ENCODE measurements around the gene SPOCK3. TPM values are rescaled to one million over a fixed set of nuclear protein-coding genes. Genes with fewer than 3 reads are reported as not detected.
"Not testable (repeated sequence)": the region's sequence is repeated elsewhere in the genome, so short reads cannot be mapped to it uniquely, and the experiment has no call there.

The SPOCK3 gene
- total RNA-seq, 4 donors from 2014 or later, result 0.16 to 0.58 (median 0.36) TPM; not detected in 1

DNA sequence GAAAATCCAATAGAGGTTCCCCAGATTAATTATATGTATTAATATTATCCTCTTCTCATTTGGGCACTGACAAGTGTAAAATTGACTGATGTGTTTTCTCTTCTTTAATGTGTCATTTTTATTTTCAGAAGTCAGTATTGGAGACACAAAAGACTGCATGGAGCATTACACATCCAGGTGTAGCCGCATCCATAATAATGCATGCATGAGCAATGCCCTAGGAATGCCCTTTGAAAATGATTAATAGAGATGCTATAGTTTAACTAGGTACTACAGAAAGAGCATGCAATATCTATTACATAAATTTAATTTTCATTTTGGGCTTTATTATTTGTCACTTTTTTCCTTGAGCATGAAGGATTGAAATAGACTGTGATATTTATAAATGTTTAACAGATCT lies 509.9 kb downstream of the SPOCK3 start:
- intact Hi-C loops (cut with DNase I; ENCODE audit: low total_unique reads) (no loop called here), in situ Hi-C loops (cut with MboI; ENCODE audit: low sequenced_read_pairs in 4 of 4) (no loop called here)
- no peaks in the 10 kb centered on the region for H3K27me3 ChIP-seq
- H3K36me3 ChIP-seq, result no peaks in the 10 kb centered on the region
- DNase-seq (no peak), ATAC-seq (no peak)
- TF ChIP-seq, protein P1, sequence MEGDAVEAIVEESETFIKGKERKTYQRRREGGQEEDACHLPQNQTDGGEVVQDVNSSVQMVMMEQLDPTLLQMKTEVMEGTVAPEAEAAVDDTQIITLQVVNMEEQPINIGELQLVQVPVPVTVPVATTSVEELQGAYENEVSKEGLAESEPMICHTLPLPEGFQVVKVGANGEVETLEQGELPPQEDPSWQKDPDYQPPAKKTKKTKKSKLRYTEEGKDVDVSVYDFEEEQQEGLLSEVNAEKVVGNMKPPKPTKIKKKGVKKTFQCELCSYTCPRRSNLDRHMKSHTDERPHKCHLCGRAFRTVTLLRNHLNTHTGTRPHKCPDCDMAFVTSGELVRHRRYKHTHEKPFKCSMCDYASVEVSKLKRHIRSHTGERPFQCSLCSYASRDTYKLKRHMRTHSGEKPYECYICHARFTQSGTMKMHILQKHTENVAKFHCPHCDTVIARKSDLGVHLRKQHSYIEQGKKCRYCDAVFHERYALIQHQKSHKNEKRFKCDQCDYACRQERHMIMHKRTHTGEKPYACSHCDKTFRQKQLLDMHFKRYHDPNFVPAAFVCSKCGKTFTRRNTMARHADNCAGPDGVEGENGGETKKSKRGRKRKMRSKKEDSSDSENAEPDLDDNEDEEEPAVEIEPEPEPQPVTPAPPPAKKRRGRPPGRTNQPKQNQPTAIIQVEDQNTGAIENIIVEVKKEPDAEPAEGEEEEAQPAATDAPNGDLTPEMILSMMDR (IDR thresholded peaks at IDR 0.05 in 4 of 5, conservative IDR thresholded peaks at IDR 0.05 in 1 of 5), result no peak
- no peak for TF ChIP-seq POLR2A (IDR thresholded peaks at IDR 0.05)
- no peak overlapping the region for H3K4me3 ChIP-seq
- H3K9me3 ChIP-seq, result no peaks in the 10 kb centered on the region
- H3K27ac ChIP-seq, result no peak overlapping the region
- H3K4me1 ChIP-seq, result no peaks in the 10 kb centered on the region

DNA sequence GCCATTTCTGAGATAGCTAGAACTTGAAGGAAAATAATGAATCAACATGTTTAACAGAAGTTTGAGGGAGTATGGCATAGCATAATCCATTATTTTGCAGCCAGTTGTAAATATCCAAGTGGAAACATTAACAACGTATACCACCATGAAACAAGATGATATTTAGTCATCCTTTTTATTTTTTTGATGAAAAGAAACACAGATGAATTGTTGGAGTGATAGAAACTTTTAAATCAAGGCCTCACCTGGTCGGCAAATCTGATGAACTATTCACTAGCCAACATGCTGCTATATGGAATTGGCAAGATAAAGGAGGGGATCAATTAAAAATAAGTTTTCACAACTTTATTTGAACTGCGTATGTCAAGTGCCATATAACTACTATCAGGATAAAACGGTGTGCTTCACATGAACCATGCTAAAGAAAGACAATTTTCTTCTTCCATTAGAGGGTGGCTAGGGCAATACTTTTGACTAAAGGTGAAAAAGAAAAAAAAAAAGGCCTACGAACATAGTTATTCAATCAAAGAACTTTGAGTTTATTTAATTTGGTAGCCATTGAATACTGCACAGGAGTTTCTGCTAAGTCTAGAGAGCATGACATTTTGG lies 510.7 kb downstream of the SPOCK3 start:
- no peaks in the 10 kb centered on the region for H3K4me1 ChIP-seq
- ATAC-seq (no peak), DNase-seq (no peak)
- TF ChIP-seq POLR2A (IDR thresholded peaks at IDR 0.05), result no peak
- TF ChIP-seq, protein P1 (IDR thresholded peaks at IDR 0.05 in 4 of 5, conservative IDR thresholded peaks at IDR 0.05 in 1 of 5), result no peak
- no peaks in the 10 kb centered on the region for H3K9me3 ChIP-seq
- no peak overlapping the region for H3K4me3 ChIP-seq
- no peak overlapping the region for H3K27ac ChIP-seq
- in situ Hi-C loops (cut with MboI; ENCODE audit: low sequenced_read_pairs in 4 of 4), result no loop called here
- H3K36me3 ChIP-seq, result no peaks in the 10 kb centered on the region
- intact Hi-C loops (cut with DNase I; ENCODE audit: low total_unique reads), result no loop called here
- H3K27me3 ChIP-seq, result no peaks in the 10 kb centered on the region

DNA sequence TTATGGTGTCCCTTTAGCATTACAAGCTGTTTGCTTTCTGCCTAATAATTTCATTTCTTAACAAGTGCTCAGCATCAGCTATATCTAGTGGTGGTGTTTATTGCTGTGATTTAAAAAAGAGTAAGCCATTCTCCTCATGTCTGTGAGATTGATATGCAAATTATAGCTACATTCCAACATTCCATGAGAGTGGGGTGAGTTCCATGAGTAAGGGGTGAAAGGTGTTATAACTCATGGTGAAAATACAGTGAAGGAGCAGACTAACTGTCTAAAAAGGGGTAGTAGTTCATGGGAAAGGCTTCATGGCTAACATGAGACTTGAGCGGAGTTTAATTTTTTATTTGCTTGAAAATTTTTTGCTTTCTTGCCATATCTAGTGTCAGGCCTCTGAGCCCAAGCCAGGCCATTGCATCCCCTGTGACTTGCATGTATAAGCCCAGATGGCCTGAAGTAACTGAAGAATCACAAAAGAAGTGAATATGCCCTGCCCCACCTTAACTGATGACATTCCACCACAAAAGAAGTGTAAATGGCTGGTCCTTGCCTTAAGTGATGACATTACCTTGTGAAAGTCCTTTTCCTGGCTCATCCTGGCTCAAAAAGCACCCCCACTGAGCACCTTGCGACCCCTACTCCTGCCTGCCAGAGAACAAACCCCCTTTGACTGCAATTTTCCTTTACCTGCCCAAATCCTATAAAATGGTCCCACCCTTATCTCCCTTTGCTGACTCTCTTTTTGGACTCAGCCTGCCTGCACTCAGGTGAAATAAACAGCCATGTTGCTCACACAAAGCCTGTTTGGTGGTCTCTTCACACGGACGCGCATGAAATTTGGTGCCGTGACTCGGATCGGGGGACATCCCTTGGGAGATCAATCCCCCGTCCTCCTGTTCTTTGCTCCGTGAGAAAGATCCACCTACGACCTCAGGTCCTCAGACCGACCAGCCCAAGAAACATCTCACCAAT lies 518.3 kb downstream of the SPOCK3 start:
- H3K27me3 ChIP-seq; H3K36me3 ChIP-seq; in situ Hi-C loops (cut with MboI; ENCODE audit: low sequenced_read_pairs in 4 of 4); DNase-seq; H3K4me1 ChIP-seq; intact Hi-C loops (cut with DNase I; ENCODE audit: low total_unique reads); H3K4me3 ChIP-seq; ATAC-seq; H3K27ac ChIP-seq; H3K9me3 ChIP-seq: not testable (repeated sequence)

DNA sequence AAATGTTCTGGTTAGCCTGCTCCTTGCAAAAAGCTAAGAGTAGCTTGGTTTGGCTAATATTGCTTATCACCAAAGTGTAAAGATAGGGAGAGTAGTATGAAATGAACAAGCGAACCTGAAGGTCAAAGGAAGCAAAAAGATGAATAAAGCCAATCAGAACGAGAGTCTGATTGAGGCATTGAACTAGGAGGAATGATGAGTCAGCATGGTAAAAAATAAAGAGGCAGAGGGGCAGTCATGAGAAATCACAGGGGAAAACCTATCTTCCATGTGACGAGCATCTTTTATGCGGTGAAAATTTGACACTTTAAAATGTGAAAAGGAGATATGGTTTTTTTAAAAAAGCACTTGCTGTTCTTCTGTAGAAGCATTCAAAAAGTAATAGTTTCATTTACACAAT lies 533.7 kb downstream of the SPOCK3 start:
- no peak for DNase-seq
- in situ Hi-C loops (cut with MboI; ENCODE audit: low sequenced_read_pairs in 4 of 4), result no loop called here
- Histone ChIP-seq H3K4me3 (no peak overlapping the region), H3K4me1 (no peaks in the 10 kb centered on the region), H3K27ac (no peak overlapping the region), H3K9me3 (no peaks in the 10 kb centered on the region), H3K27me3 (no peaks in the 10 kb centered on the region), H3K36me3 (no peaks in the 10 kb centered on the region)
- no peak for TF ChIP-seq POLR2A (IDR thresholded peaks at IDR 0.05)
- TF ChIP-seq, protein P1 (IDR thresholded peaks at IDR 0.05 in 4 of 5, conservative IDR thresholded peaks at IDR 0.05 in 1 of 5), result no peak
- ATAC-seq, result no peak
- intact Hi-C loops (cut with DNase I; ENCODE audit: low total_unique reads), result no loop called here

DNA sequence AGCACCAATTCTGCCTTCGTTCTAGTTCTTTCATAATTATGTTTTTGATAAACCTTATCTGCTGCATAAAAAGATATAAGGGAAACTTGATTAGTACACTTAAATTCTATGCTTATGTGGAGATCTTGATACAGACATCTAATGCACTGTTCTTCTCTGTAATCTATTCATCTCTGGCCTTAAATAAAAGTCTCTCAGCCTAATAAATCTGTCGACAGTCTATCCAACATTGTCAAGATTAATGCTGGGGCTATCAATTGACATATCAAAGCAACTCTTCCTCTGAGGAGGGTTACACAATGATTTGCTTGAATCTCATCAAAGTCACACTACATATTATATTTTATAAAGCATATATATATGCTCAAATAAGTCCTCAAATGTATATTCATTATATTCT lies 545.5 kb downstream of the SPOCK3 start:
- intact Hi-C loops (cut with DNase I; ENCODE audit: low total_unique reads), result no loop called here
- no peak for ATAC-seq
- Histone ChIP-seq H3K27me3 (no peaks in the 10 kb centered on the region), H3K9me3 (no peaks in the 10 kb centered on the region), H3K4me1 (no peaks in the 10 kb centered on the region), H3K36me3 (no peaks in the 10 kb centered on the region), H3K4me3 (no peak overlapping the region), H3K27ac (no peak overlapping the region)
- TF ChIP-seq, protein P1 (IDR thresholded peaks at IDR 0.05 in 4 of 5, conservative IDR thresholded peaks at IDR 0.05 in 1 of 5), result no peak
- no peak for TF ChIP-seq POLR2A (IDR thresholded peaks at IDR 0.05)
- in situ Hi-C loops (cut with MboI; ENCODE audit: low sequenced_read_pairs in 4 of 4), result no loop called here
- DNase-seq, result no peak
